ENCODE results near the gene FBXO17. TPM values are rescaled to one million over a fixed set of nuclear protein-coding genes. Genes with fewer than 3 reads are reported as not detected.

FBXO17 gene
- total and polyA plus RNA-seq, 2 of the 13 experiments (the other 11 are each of a cell fraction or from before 2014, with no cell fraction given) = 22.1 to 58.7 TPM

DNA sequence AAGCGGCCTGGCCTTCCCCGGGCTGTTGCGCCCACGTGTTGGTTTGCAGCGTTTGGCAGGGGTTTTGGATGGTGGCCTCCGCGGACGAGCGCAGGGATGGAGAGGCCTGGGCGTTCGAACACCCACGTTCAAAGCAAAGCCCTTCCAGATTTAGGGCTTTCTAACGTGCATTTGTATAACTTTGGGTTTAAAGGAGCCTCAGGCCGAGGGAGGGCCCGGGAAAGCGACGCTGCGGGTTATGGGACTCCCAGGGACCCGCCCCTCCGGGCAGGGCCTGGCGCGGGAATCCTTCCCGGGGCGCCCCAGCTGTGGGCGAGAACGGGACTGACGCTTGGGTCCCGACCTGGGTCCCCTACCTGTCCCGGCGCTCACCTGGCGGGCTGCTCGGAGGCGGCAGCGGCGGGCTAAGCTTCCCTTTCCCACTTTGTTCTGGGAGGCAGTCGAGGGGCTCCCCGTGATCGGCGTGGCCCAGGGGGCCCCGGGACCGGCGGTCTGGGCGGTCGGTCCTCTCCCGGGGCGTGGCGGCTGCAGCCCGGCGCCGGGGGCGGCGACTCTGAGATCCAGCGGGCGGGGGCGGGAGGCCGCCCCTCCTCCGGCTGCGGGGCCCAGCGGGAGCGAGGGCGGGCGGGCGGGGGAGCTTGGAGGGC is at the start of gene FBXO17 (continued):
- no peak for TF ChIP-seq NONO (IDR thresholded peaks at IDR 0.05)
- TF ChIP-seq NONO (CRISPR knock-in tag; conservative IDR thresholded peaks at IDR 0.05) = peak; percentile 72
- peak; percentile 27; the same call in 1 of the 2 replicates for TF ChIP-seq SALL1 (CRISPR knock-in tag; IDR thresholded peaks at IDR 0.05)
- TF ChIP-seq NBN (conservative IDR thresholded peaks at IDR 0.05) = no peak
- TF ChIP-seq, protein P1, sequence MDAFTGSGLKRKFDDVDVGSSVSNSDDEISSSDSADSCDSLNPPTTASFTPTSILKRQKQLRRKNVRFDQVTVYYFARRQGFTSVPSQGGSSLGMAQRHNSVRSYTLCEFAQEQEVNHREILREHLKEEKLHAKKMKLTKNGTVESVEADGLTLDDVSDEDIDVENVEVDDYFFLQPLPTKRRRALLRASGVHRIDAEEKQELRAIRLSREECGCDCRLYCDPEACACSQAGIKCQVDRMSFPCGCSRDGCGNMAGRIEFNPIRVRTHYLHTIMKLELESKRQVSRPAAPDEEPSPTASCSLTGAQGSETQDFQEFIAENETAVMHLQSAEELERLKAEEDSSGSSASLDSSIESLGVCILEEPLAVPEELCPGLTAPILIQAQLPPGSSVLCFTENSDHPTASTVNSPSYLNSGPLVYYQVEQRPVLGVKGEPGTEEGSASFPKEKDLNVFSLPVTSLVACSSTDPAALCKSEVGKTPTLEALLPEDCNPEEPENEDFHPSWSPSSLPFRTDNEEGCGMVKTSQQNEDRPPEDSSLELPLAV (CRISPR knock-in tag; conservative IDR thresholded peaks at IDR 0.05; ENCODE audit: low read depth) = no peak
- TF ChIP-seq POLR2AphosphoS5 (IDR thresholded peaks at IDR 0.05; ENCODE audit: low read depth, low read length) = peak; percentile 45
- TF ChIP-seq ZSCAN30 (CRISPR knock-in tag; IDR thresholded peaks at IDR 0.05) = no peak
- no peak for TF ChIP-seq PHB2 (IDR thresholded peaks at IDR 0.05; ENCODE audit: partially characterized antibody)
- TF ChIP-seq, protein P2, sequence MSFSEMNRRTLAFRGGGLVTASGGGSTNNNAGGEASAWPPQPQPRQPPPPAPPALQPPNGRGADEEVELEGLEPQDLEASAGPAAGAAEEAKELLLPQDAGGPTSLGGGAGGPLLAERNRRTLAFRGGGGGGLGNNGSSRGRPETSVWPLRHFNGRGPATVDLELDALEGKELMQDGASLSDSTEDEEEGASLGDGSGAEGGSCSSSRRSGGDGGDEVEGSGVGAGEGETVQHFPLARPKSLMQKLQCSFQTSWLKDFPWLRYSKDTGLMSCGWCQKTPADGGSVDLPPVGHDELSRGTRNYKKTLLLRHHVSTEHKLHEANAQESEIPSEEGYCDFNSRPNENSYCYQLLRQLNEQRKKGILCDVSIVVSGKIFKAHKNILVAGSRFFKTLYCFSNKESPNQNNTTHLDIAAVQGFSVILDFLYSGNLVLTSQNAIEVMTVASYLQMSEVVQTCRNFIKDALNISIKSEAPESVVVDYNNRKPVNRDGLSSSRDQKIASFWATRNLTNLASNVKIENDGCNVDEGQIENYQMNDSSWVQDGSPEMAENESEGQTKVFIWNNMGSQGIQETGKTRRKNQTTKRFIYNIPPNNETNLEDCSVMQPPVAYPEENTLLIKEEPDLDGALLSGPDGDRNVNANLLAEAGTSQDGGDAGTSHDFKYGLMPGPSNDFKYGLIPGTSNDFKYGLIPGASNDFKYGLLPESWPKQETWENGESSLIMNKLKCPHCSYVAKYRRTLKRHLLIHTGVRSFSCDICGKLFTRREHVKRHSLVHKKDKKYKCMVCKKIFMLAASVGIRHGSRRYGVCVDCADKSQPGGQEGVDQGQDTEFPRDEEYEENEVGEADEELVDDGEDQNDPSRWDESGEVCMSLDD (CRISPR knock-in tag; IDR thresholded peaks at IDR 0.05; ENCODE audit: borderline replicate concordance) = no peak
- TF ChIP-seq ZNF530 (CRISPR knock-in tag; IDR thresholded peaks at IDR 0.05; ENCODE audit: low read depth) = 0 out of 2 replicates have a peak, but pooled peaks have one; percentile 35
- TF ChIP-seq, protein P3, sequence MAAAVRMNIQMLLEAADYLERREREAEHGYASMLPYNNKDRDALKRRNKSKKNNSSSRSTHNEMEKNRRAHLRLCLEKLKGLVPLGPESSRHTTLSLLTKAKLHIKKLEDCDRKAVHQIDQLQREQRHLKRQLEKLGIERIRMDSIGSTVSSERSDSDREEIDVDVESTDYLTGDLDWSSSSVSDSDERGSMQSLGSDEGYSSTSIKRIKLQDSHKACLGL (CRISPR knock-in tag; IDR thresholded peaks at IDR 0.05) = peak; percentile 80; the same call in 1 of the 2 replicates
- TF ChIP-seq, protein P4, sequence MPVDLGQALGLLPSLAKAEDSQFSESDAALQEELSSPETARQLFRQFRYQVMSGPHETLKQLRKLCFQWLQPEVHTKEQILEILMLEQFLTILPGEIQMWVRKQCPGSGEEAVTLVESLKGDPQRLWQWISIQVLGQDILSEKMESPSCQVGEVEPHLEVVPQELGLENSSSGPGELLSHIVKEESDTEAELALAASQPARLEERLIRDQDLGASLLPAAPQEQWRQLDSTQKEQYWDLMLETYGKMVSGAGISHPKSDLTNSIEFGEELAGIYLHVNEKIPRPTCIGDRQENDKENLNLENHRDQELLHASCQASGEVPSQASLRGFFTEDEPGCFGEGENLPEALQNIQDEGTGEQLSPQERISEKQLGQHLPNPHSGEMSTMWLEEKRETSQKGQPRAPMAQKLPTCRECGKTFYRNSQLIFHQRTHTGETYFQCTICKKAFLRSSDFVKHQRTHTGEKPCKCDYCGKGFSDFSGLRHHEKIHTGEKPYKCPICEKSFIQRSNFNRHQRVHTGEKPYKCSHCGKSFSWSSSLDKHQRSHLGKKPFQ (CRISPR knock-in tag; IDR thresholded peaks at IDR 0.05; ENCODE audit: insufficient replicate concordance) = no peak
- TF ChIP-seq ZSCAN12 (CRISPR knock-in tag; IDR thresholded peaks at IDR 0.05) = no peak
- no peak for TF ChIP-seq FOXJ3 (CRISPR knock-in tag; IDR thresholded peaks at IDR 0.05; ENCODE audit: borderline replicate concordance)
- TF ChIP-seq, protein P5, sequence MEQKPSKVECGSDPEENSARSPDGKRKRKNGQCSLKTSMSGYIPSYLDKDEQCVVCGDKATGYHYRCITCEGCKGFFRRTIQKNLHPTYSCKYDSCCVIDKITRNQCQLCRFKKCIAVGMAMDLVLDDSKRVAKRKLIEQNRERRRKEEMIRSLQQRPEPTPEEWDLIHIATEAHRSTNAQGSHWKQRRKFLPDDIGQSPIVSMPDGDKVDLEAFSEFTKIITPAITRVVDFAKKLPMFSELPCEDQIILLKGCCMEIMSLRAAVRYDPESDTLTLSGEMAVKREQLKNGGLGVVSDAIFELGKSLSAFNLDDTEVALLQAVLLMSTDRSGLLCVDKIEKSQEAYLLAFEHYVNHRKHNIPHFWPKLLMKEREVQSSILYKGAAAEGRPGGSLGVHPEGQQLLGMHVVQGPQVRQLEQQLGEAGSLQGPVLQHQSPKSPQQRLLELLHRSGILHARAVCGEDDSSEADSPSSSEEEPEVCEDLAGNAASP (CRISPR knock-in tag; IDR thresholded peaks at IDR 0.05; ENCODE audit: borderline replicate concordance) = 0 out of 2 replicates have a peak, but pooled peaks have one; percentile 10
- TF ChIP-seq ATM (IDR thresholded peaks at IDR 0.05; ENCODE audit: borderline replicate concordance) = no peak
- no peak; the same call in 1 of the 2 replicates for TF ChIP-seq ZNF841 (CRISPR knock-in tag; IDR thresholded peaks at IDR 0.05; ENCODE audit: borderline replicate concordance)
- TF ChIP-seq, protein P6, sequence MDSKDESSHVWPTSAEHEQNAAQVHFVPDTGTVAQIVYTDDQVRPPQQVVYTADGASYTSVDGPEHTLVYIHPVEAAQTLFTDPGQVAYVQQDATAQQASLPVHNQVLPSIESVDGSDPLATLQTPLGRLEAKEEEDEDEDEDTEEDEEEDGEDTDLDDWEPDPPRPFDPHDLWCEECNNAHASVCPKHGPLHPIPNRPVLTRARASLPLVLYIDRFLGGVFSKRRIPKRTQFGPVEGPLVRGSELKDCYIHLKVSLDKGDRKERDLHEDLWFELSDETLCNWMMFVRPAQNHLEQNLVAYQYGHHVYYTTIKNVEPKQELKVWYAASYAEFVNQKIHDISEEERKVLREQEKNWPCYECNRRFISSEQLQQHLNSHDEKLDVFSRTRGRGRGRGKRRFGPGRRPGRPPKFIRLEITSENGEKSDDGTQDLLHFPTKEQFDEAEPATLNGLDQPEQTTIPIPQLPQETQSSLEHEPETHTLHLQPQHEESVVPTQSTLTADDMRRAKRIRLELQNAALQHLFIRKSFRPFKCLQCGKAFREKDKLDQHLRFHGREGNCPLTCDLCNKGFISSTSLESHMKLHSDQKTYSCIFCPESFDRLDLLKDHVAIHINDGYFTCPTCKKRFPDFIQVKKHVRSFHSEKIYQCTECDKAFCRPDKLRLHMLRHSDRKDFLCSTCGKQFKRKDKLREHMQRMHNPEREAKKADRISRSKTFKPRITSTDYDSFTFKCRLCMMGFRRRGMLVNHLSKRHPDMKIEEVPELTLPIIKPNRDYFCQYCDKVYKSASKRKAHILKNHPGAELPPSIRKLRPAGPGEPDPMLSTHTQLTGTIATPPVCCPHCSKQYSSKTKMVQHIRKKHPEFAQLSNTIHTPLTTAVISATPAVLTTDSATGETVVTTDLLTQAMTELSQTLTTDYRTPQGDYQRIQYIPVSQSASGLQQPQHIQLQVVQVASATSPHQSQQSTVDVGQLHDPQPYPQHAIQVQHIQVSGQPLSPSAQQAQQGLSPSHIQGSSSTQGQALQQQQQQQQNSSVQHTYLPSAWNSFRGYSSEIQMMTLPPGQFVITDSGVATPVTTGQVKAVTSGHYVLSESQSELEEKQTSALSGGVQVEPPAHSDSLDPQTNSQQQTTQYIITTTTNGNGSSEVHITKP (CRISPR knock-in tag; IDR thresholded peaks at IDR 0.05; ENCODE audit: low read depth) = no peak
